Measurements from ENCODE around the gene MCHR1. TPM values are rescaled to one million over a fixed set of nuclear protein-coding genes. Genes with fewer than 3 reads are reported as not detected.

MCHR1 gene
- total RNA-seq, 1 experiment from 2014 or later: not detected

GRCh38 chr22:40645579-40646197, 33.6 kb upstream of the MCHR1 start:
- Histone ChIP-seq H3K27ac (ENCODE audit: low read length) (peak overlapping the region; percentile 70), H3K27me3 (ENCODE audit: control insufficient read depth, insufficient read depth, low read length) (no peaks in the 10 kb centered on the region), H3K4me1 (ENCODE audit: control insufficient read depth, insufficient read depth, low read length) (peaks cover 8% of the 10 kb centered on the region), H3K9me3 (ENCODE audit: control insufficient read depth, insufficient read depth, low read depth, low read length) (no peaks in the 10 kb centered on the region), H3K36me3 (ENCODE audit: control insufficient read depth, insufficient read depth, low read length) (no peaks in the 10 kb centered on the region), H3K4me3 (ENCODE audit: low read depth in 2 of 2, low read length in 2 of 2) (no peak overlapping the region)
- CTCF ChIA-PET: interaction anchor here (0.5 to 1.2 kb wide), 2 partner anchors 73 to 121 kb away, joined by 3 read pairs; no protein-coding TSS in a partner anchor
- DNase-seq (ENCODE audit: low read depth, low spot score) (no peak), ATAC-seq (no peak)
- in situ Hi-C loops (cut with HindIII; ENCODE audit: low pct_unique_long_range_greater_than_20kb, low sequenced_read_pairs) (loop anchor here (25.0 kb wide), 1 partner anchor 108 kb away; no protein-coding TSS in a partner anchor), intact Hi-C loops (cut with micrococcal nuclease; ENCODE audit: unreplicated experiment) (loop anchor here (2.0 to 5.0 kb wide), 2 partner anchors 115 to 208 kb away; no protein-coding TSS in a partner anchor)
- POLR2A ChIA-PET: no interaction called here
- TF ChIP-seq CTCF (IDR thresholded peaks at IDR 0.05) (no peak), POLR2AphosphoS5 (IDR thresholded peaks at IDR 0.05; ENCODE audit: low read depth, low read length) (no peak), TCF7L2 (IDR thresholded peaks at IDR 0.05; ENCODE audit: low read depth, low read length) (no peak), SIN3A (IDR thresholded peaks at IDR 0.05; ENCODE audit: borderline replicate concordance, insufficient read depth, low read depth, low read length) (no peak), REST (IDR thresholded peaks at IDR 0.05; ENCODE audit: insufficient read depth in 1 of 2, low read depth in 2 of 2, low read length in 1 of 2) (no peak)
- no TSS peak for BruUV-seq (replicated peaks)

GRCh38 chr22:40648386-40648785, 30.9 kb upstream of the MCHR1 start:
- intact Hi-C loops (cut with micrococcal nuclease; ENCODE audit: unreplicated experiment) (loop anchor here (5.0 kb wide), 1 partner anchor 211 kb away; no protein-coding TSS in a partner anchor), in situ Hi-C loops (cut with HindIII; ENCODE audit: low pct_unique_long_range_greater_than_20kb, low sequenced_read_pairs) (loop anchor here (25.0 kb wide), 1 partner anchor 111 kb away; no protein-coding TSS in a partner anchor)
- Histone ChIP-seq H3K9me3 (ENCODE audit: control insufficient read depth, insufficient read depth, low read depth, low read length) (no peaks in the 10 kb centered on the region), H3K4me3 (ENCODE audit: low read depth in 2 of 2, low read length in 2 of 2) (no peak overlapping the region), H3K27me3 (ENCODE audit: control insufficient read depth, insufficient read depth, low read length) (no peaks in the 10 kb centered on the region), H3K27ac (ENCODE audit: low read length) (peak overlapping the region; percentile 34; the same call in 1 of the 2 replicates), H3K36me3 (ENCODE audit: control insufficient read depth, insufficient read depth, low read length) (no peaks in the 10 kb centered on the region; the same call in 1 of the 2 replicates), H3K4me1 (ENCODE audit: control insufficient read depth, insufficient read depth, low read length) (peaks cover 22% of the 10 kb centered on the region)
- BruUV-seq (replicated peaks): no TSS peak
- ChIA-PET POLR2A (no interaction called here), CTCF (no interaction called here)
- ATAC-seq (no peak), DNase-seq (ENCODE audit: low read depth, low spot score) (no peak)
- TF ChIP-seq REST (IDR thresholded peaks at IDR 0.05; ENCODE audit: insufficient read depth in 1 of 2, low read depth in 2 of 2, low read length in 1 of 2) (no peak), POLR2AphosphoS5 (IDR thresholded peaks at IDR 0.05; ENCODE audit: low read depth, low read length) (no peak), CTCF (IDR thresholded peaks at IDR 0.05) (no peak), SIN3A (IDR thresholded peaks at IDR 0.05; ENCODE audit: borderline replicate concordance, insufficient read depth, low read depth, low read length) (no peak), TCF7L2 (IDR thresholded peaks at IDR 0.05; ENCODE audit: low read depth, low read length) (no peak)

Data from Panc1 (cell line).